ENCODE data around the gene KIF4A.
"Not testable (repeated sequence)": the region's sequence is repeated elsewhere in the genome, so short reads cannot be mapped to it uniquely, and the experiment has no call there.

Gene KIF4A

DNA sequence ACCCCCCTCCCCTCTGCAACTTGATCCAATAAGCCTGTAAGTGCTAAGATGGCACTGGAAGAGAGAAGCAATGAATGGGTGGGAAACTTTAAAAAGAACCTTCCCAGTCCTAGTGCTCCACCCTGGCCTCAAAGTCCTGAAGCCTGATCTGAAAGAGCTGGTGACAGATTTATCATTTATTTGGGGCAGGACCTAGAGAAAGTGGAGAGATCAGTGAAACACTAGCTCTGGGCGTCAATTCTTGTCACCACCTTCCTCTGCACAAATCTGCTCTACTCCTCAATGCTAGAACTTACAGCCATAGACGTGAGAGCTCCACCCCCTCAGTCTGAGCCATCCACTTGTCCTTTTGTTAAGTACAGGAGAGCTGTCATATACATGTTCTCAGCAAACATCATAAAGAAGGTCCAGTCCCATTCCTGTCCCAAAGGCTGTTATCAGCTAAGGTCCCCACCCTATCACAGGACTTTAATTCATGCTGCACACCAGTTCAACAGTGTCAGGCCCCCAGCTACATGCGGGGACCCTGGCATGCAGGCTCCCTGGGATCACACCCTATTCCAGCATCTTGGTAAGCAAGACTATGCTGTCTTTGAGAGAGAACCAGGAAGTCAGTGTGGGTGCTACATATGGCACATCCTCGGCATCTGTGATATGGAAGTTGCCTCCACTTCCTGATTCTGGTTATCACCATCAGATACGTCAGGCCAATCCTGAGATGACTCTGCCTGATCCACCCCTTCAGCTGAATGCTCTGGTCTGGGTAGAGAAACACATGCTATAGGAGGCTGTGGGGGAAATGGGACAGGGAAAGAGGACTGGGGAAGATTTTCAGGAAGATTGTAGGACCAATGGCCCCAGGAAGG, 32.2 kb upstream of the KIF4A start:
- Histone ChIP-seq H3K4me3 (ENCODE audit: low read length) (no peak overlapping the region), H3K27me3 (ENCODE audit: control insufficient read depth, insufficient read depth, low read length) (no peaks in the 10 kb centered on the region), H3K4me1 (ENCODE audit: control insufficient read depth, insufficient read depth, low read length) (no peaks in the 10 kb centered on the region), H3K9ac (ENCODE audit: low read length) (no peak overlapping the region), H3K36me3 (ENCODE audit: control insufficient read depth, insufficient read depth, low read length) (no peaks in the 10 kb centered on the region), H3K9me3 (ENCODE audit: control insufficient read depth, low read length) (no peaks in the 10 kb centered on the region)

- Histone ChIP-seq H3K4me3 (ENCODE audit: low read length) (no peak within 1 kb of the TSS), H3K4me1 (ENCODE audit: control insufficient read depth, insufficient read depth, low read length) (no peaks in the 10 kb centered on the region), H3K9me3 (ENCODE audit: control insufficient read depth, low read length) (no peaks in the 10 kb centered on the region), H3K9ac (ENCODE audit: low read length) (no peak within 1 kb of the TSS), H3K36me3 (ENCODE audit: control insufficient read depth, insufficient read depth, low read length) (no peaks in the 10 kb centered on the region), H3K27me3 (ENCODE audit: control insufficient read depth, insufficient read depth, low read length) (no peaks in the 10 kb centered on the region)
These were observed 29.8 kb upstream of the KIF4A start, which contains the start of gene P2RY4 for GRCh38 chrX:70260104-70260503. P2RY4 (minus strand) TSS chrX:70260204; CDS start chrX:70259624, 580 bp downstream.

GRCh38 chrX:70262952-70263567, 26.8 kb upstream of the KIF4A start:
- Histone ChIP-seq H3K9ac (ENCODE audit: low read length) (no peak overlapping the region), H3K9me3 (ENCODE audit: control insufficient read depth, low read length) (no peaks in the 10 kb centered on the region), H3K27me3 (ENCODE audit: control insufficient read depth, insufficient read depth, low read length) (no peaks in the 10 kb centered on the region), H3K4me3 (ENCODE audit: low read length) (no peak overlapping the region), H3K4me1 (ENCODE audit: control insufficient read depth, insufficient read depth, low read length) (no peaks in the 10 kb centered on the region), H3K36me3 (ENCODE audit: control insufficient read depth, insufficient read depth, low read length) (no peaks in the 10 kb centered on the region)

- Histone ChIP-seq H3K27me3 (ENCODE audit: control insufficient read depth, insufficient read depth, low read length) (no peaks in the 10 kb centered on the region), H3K4me3 (ENCODE audit: low read length) (no peak overlapping the region), H3K36me3 (ENCODE audit: control insufficient read depth, insufficient read depth, low read length) (no peaks in the 10 kb centered on the region), H3K9me3 (ENCODE audit: control insufficient read depth, low read length) (no peaks in the 10 kb centered on the region), H3K4me1 (ENCODE audit: control insufficient read depth, insufficient read depth, low read length) (no peaks in the 10 kb centered on the region), H3K9ac (ENCODE audit: low read length) (no peak overlapping the region)
These were observed 25.1 kb upstream of the KIF4A start for GRCh38 chrX:70264784-70265183.

GRCh38 chrX:70268034-70268433, 21.9 kb upstream of the KIF4A start, which contains the start of gene ARR3:
ARR3 (plus strand) TSS chrX:70268334; CDS start chrX:70269386, 1,052 bp downstream.
- Histone ChIP-seq H3K9ac (ENCODE audit: low read length) (no peak within 1 kb of the TSS), H3K36me3 (ENCODE audit: control insufficient read depth, insufficient read depth, low read length) (no peaks in the 10 kb centered on the region), H3K4me3 (ENCODE audit: low read length) (no peak within 1 kb of the TSS), H3K9me3 (ENCODE audit: control insufficient read depth, low read length) (no peaks in the 10 kb centered on the region), H3K4me1 (ENCODE audit: control insufficient read depth, insufficient read depth, low read length) (no peaks in the 10 kb centered on the region), H3K27me3 (ENCODE audit: control insufficient read depth, insufficient read depth, low read length) (no peaks in the 10 kb centered on the region)

DNA sequence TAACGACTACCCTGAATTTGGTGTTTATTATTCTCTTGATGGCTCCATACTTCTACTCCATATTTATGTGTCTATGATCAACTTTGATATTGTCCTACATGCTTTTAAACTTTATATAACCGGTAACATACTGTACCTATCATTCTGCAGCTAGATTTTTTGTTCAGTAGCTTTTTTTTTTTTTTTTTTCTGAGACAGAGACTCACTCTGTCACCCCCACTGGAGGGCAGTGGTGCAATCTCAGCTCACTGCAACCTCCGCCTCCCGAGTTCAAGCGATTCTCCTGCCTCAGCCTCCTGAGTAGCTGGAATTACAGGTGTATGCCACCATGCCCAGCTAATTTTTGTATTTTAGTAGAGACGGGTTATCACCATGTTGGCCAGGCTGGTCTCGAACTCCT, 15.9 kb upstream of the KIF4A start:
- H3K27me3 ChIP-seq (ENCODE audit: control insufficient read depth, insufficient read depth, low read length): not testable (repeated sequence)

DNA sequence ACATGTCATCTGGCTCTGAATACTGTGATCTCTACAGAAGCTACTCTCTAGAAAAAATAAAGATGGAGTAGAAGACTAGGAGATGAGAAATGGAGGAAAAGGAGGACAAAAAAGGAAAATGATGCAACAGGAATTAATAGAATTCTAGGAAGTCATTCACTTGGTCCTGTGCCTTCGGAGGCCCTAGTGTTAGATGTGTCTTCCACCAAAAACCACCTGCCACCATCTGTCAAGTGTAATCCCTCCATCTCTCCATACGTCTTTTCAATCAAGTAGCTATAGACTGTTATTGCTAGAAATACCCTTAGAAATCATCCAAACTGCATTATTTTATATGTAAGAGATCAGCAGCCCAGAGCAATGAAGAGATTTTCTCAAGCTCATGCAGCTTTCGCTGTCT, 10.8 kb upstream of the KIF4A start:
- Histone ChIP-seq H3K9me3 (ENCODE audit: control insufficient read depth, low read length) (no peaks in the 10 kb centered on the region), H3K4me3 (ENCODE audit: low read length) (no peak overlapping the region), H3K4me1 (ENCODE audit: control insufficient read depth, insufficient read depth, low read length) (no peaks in the 10 kb centered on the region)

More for the DNA sequence above, 15.9 kb upstream of the KIF4A start:
- not testable (repeated sequence) for H3K4me3 ChIP-seq (ENCODE audit: low read length); H3K9me3 ChIP-seq (ENCODE audit: control insufficient read depth, low read length); H3K9ac ChIP-seq (ENCODE audit: low read length); H3K36me3 ChIP-seq (ENCODE audit: control insufficient read depth, insufficient read depth, low read length); H3K4me1 ChIP-seq (ENCODE audit: control insufficient read depth, insufficient read depth, low read length)

DNA sequence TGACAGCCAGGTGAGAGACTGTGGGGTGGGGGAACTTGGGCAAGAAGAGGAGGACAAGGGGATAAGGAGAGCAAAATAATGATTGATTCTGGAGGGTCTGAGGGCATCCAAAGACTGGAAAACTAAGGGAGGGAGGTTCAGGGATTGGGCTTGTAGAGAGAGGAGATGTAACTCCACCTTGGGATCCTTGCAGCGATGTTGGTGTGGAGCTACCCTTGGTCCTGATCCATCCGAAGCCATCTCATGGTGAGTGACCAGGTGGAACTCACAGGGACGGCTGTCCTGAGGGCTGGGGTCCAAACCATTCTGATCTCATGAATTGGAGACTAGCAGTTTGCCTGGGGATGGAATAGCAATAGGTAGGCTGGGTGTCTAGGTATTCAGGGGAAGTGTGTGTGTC, 9.3 kb upstream of the KIF4A start:
- Histone ChIP-seq H3K27me3 (ENCODE audit: control insufficient read depth, insufficient read depth, low read length) (no peaks in the 10 kb centered on the region), H3K4me1 (ENCODE audit: control insufficient read depth, insufficient read depth, low read length) (no peaks in the 10 kb centered on the region), H3K4me3 (ENCODE audit: low read length) (no peak overlapping the region), H3K9me3 (ENCODE audit: control insufficient read depth, low read length) (no peaks in the 10 kb centered on the region), H3K9ac (ENCODE audit: low read length) (no peak overlapping the region), H3K36me3 (ENCODE audit: control insufficient read depth, insufficient read depth, low read length) (no peaks in the 10 kb centered on the region)

More for the DNA sequence above, 10.8 kb upstream of the KIF4A start:
- no peak overlapping the region for H3K9ac ChIP-seq (ENCODE audit: low read length)
- no peaks in the 10 kb centered on the region for H3K27me3 ChIP-seq (ENCODE audit: control insufficient read depth, insufficient read depth, low read length)
- no peaks in the 10 kb centered on the region for H3K36me3 ChIP-seq (ENCODE audit: control insufficient read depth, insufficient read depth, low read length)

GRCh38 chrX:70281951-70282350, 8.0 kb upstream of the KIF4A start, which contains the start of gene RAB41:
RAB41 (plus strand) TSS chrX:70282172; CDS start chrX:70282218, 46 bp downstream.
- H3K36me3 ChIP-seq (ENCODE audit: control insufficient read depth, insufficient read depth, low read length): no peaks in the 10 kb centered on the region
- H3K4me3 ChIP-seq (ENCODE audit: low read length): no peak within 1 kb of the TSS
- no peaks in the 10 kb centered on the region for H3K27me3 ChIP-seq (ENCODE audit: control insufficient read depth, insufficient read depth, low read length)
- H3K9ac ChIP-seq (ENCODE audit: low read length): no peak within 1 kb of the TSS
- no peaks in the 10 kb centered on the region for H3K9me3 ChIP-seq (ENCODE audit: control insufficient read depth, low read length)
- no peaks in the 10 kb centered on the region for H3K4me1 ChIP-seq (ENCODE audit: control insufficient read depth, insufficient read depth, low read length)

GRCh38 chrX:70289168-70289792, 624 bp upstream of the KIF4A start:
- Histone ChIP-seq H3K36me3 (ENCODE audit: control insufficient read depth, insufficient read depth, low read length) (no peaks in the 10 kb centered on the region), H3K27me3 (ENCODE audit: control insufficient read depth, insufficient read depth, low read length) (no peaks in the 10 kb centered on the region), H3K4me1 (ENCODE audit: control insufficient read depth, insufficient read depth, low read length) (no peaks in the 10 kb centered on the region), H3K9ac (ENCODE audit: low read length) (peak overlapping the region; percentile 73), H3K9me3 (ENCODE audit: control insufficient read depth, low read length) (no peaks in the 10 kb centered on the region), H3K4me3 (ENCODE audit: low read length) (peak overlapping the region; percentile 86)

GRCh38 chrX:70292788-70293187, 2.9 kb downstream of the KIF4A start:
- Histone ChIP-seq H3K4me3 (ENCODE audit: low read length) (no peak overlapping the region), H3K36me3 (ENCODE audit: control insufficient read depth, insufficient read depth, low read length) (no peaks in the 10 kb centered on the region), H3K4me1 (ENCODE audit: control insufficient read depth, insufficient read depth, low read length) (no peaks in the 10 kb centered on the region), H3K9me3 (ENCODE audit: control insufficient read depth, low read length) (no peaks in the 10 kb centered on the region), H3K27me3 (ENCODE audit: control insufficient read depth, insufficient read depth, low read length) (no peaks in the 10 kb centered on the region), H3K9ac (ENCODE audit: low read length) (no peak overlapping the region)

- Histone ChIP-seq H3K9me3 (ENCODE audit: control insufficient read depth, low read length) (no peaks in the 10 kb centered on the region), H3K9ac (ENCODE audit: low read length) (no peak overlapping the region), H3K27me3 (ENCODE audit: control insufficient read depth, insufficient read depth, low read length) (no peaks in the 10 kb centered on the region), H3K4me3 (ENCODE audit: low read length) (no peak overlapping the region), H3K4me1 (ENCODE audit: control insufficient read depth, insufficient read depth, low read length) (no peaks in the 10 kb centered on the region), H3K36me3 (ENCODE audit: control insufficient read depth, insufficient read depth, low read length) (no peaks in the 10 kb centered on the region)
These were observed 3.7 kb downstream of the KIF4A start for GRCh38 chrX:70293621-70294020.
